Mesodermal cell (in vitro differentiated cells): ENCODE results near the gene GUCY1A2.

ENCODE experiments used
- H3K27ac ChIP-seq: 2 replicates; pipeline ENCODE4 v1.7.0; 2013; ENCODE audit warnings: mild to moderate bottlenecking, low read depth, low read length, moderate library complexity; ENCODE audit not compliant: severe bottlenecking
- H3K36me3 ChIP-seq: 2 replicates; pipeline ENCODE4 v1.7.1; 2013; ENCODE audit warnings: mild to moderate bottlenecking, low read length, moderate library complexity; ENCODE audit not compliant: control insufficient read depth, insufficient read depth
- H3K4me1 ChIP-seq: one replicate; pipeline ENCODE4 v1.7.1; 2013; ENCODE audit warnings: mild to moderate bottlenecking, low read length; ENCODE audit not compliant: insufficient read depth, control insufficient read depth, poor library complexity, severe bottlenecking
- H3K4me3 ChIP-seq: 2 replicates; pipeline ENCODE4 v1.7.0; 2013; ENCODE audit warnings: low read length, control low read depth, mild to moderate bottlenecking; ENCODE audit not compliant: insufficient read depth, poor library complexity, severe bottlenecking; ENCODE audit errors: extremely low read depth
- H3K9me3 ChIP-seq: 2 replicates; pipeline ENCODE4 v1.7.1; 2013; ENCODE audit warnings: mild to moderate bottlenecking, low read length, moderate library complexity; ENCODE audit not compliant: control insufficient read depth
- WGBS, 2 experiments: methylation state at CpG; one replicate each; pipeline ENCODE4 v1.1.5; 2013; ENCODE audit warnings: missing lambda C conversion rate in 2 of 2; ENCODE audit not compliant: insufficient coverage in 2 of 2; 5-methylcytosine and 5-hydroxymethylcytosine counted together

GUCY1A2 gene

GRCh38 chr11:106879832-106880546 is 138.3 kb downstream of the GUCY1A2 start:
- Histone ChIP-seq H3K27ac (no peak overlapping the region), H3K4me1 (no peaks in the 10 kb centered on the region), H3K4me3 (no peak overlapping the region), H3K9me3 (no peaks in the 10 kb centered on the region), H3K36me3 (no peaks in the 10 kb centered on the region)
- WGBS, 2 experiments: 81 to 87% methylated on average over 5 to 6 of the region's 7 CpGs

GRCh38 chr11:106879029-106879428 is 139.2 kb downstream of the GUCY1A2 start:
- WGBS, 2 experiments: 94% methylated on average over 3 of the region's 3 CpGs; no CpG with 5 or more reads in 1 of the 2 experiments
- Histone ChIP-seq H3K4me1 (no peaks in the 10 kb centered on the region), H3K27ac (no peak overlapping the region)

DNA sequence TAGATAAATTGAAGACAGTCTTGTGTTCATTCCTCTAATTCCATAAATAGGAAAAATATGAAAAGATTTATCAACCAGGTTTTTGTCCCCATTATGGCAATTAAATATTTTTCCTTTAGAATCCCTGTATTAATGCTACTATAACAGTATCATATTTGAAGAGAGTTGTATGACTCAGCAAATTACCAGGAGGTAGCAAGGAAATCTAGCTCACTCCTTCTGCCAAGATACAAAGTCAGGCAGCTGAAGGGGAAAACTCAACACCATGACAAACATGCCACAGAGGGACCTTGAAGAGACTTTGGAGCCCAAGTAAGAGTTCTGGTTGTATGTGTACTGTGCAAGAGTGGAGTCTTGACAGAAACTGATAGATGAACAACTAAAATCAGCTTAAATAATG is 143.3 kb downstream of the GUCY1A2 start:
- H3K36me3 ChIP-seq: no peaks in the 10 kb centered on the region
- H3K27ac ChIP-seq: no peak overlapping the region
- H3K4me1 ChIP-seq: no peaks in the 10 kb centered on the region
- H3K9me3 ChIP-seq: no peaks in the 10 kb centered on the region
- H3K4me3 ChIP-seq: no peak overlapping the region

More at GRCh38 chr11:106879029-106879428, 139.2 kb downstream of the GUCY1A2 start:
- no peak overlapping the region for H3K4me3 ChIP-seq
- H3K9me3 ChIP-seq: no peaks in the 10 kb centered on the region
- H3K36me3 ChIP-seq: no peaks in the 10 kb centered on the region

DNA sequence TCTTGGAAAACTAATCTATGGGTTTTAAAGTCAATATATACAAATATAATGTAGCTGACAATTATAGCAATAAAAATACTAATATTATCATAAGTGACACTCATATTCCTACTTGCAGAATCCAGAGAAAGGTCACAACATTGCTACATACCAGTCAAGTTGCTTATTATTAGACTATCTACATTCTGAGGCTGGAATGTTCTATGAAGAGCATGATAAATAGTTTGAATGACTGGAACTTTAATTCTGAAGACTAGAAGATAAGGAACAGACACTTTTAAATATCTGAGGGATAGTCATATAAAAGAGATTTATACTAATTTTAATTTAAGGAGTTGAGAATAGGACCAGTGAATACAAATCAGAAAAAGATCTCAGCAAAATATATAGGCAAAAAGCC is 146.0 kb downstream of the GUCY1A2 start:
- Histone ChIP-seq H3K9me3 (no peaks in the 10 kb centered on the region), H3K4me1 (no peaks in the 10 kb centered on the region), H3K4me3 (no peak overlapping the region), H3K36me3 (no peaks in the 10 kb centered on the region), H3K27ac (no peak overlapping the region)

DNA sequence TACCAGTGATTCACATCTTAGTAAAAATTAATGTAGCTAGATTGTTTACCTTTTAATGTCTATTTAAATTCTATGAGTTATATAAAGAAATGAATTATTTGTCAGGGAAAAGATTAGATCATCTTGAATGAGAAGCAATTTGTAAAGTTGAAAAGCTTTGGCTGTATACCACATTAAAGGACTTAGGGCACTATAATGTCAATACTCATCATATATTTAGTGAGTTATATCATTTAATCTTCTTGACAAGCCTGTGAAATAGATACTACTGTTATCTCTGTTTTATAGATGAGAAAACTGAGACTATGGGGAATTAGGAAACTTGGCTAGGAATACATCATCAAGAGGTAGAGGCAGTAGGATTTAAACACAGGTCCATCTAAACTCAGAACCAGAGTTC is 160.1 kb downstream of the GUCY1A2 start:
- Histone ChIP-seq H3K36me3 (no peaks in the 10 kb centered on the region), H3K9me3 (no peaks in the 10 kb centered on the region), H3K4me1 (no peaks in the 10 kb centered on the region), H3K4me3 (no peak overlapping the region), H3K27ac (no peak overlapping the region)

GRCh38 chr11:106856566-106856965 is 161.7 kb downstream of the GUCY1A2 start:
- Histone ChIP-seq H3K9me3 (peaks cover 3% of the 10 kb centered on the region), H3K27ac (no peak overlapping the region), H3K4me3 (no peak overlapping the region), H3K36me3 (no peaks in the 10 kb centered on the region), H3K4me1 (no peaks in the 10 kb centered on the region)
- 82 to 93% methylated on average over 2 to 3 of the region's 3 CpGs for WGBS, 2 experiments

DNA sequence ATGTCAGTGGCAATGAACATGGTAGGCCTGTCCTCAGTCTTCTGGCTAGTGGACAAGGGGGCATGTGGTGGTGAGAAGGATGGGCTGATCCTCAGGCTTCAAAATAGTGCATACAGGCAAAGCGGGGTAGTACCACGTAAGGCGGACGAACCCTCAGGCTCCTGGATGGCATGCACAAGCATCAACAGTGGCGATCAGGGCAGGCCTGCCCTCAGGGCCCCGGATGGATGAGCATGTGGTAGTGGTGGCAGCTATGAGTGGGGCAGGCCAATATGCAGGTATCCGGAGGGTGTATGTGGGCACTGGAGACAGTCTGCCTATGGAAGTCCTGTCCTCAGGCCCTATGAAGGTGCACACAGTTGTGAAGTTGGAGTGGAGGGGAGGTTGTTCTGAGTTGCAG is 163.8 kb downstream of the GUCY1A2 start:
- no peaks in the 10 kb centered on the region for H3K4me1 ChIP-seq
- peaks cover 3% of the 10 kb centered on the region for H3K9me3 ChIP-seq
- H3K27ac ChIP-seq: no peak overlapping the region
- 94% methylated on average over 7 of the region's 7 CpGs for WGBS, 2 experiments
- H3K36me3 ChIP-seq: no peaks in the 10 kb centered on the region
- H3K4me3 ChIP-seq: no peak overlapping the region

DNA sequence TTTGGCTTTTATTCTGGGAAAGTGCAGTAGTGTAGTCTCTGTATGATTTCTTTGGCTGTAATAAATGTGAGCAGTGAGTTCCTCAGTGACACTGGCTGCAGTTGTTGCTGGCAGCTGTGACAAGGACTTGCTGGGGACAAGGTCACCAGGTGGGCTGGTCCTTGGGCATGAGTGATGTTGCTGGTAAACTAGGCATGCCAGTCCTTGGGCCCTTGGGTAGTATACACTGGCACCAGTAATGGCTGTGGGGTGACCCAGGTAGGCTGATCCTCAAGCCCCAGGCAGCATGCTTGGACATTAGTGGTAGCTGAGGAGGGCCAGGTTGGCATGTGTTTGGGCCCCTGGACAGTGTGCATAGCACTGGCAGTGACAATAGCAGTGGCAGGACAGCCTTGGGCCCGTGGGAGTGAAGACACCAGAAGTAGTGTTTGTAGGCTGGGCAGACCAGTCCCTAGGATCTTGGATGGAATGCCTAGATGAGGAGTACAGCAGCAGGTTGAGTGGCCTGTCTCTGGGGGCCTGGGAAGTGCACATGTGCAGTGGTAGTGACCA is 164.3 kb downstream of the GUCY1A2 start:
- Histone ChIP-seq H3K4me1 (no peaks in the 10 kb centered on the region), H3K9me3 (peaks cover 3% of the 10 kb centered on the region), H3K27ac (no peak overlapping the region), H3K4me3 (no peak overlapping the region), H3K36me3 (no peaks in the 10 kb centered on the region)
- 86 to 100% methylated on average over 1 of the region's 1 CpG for WGBS, 2 experiments

- H3K27ac ChIP-seq: no peak overlapping the region
- H3K4me1 ChIP-seq: no peaks in the 10 kb centered on the region
Measured at GRCh38 chr11:106852779-106853178, 165.5 kb downstream of the GUCY1A2 start.

DNA sequence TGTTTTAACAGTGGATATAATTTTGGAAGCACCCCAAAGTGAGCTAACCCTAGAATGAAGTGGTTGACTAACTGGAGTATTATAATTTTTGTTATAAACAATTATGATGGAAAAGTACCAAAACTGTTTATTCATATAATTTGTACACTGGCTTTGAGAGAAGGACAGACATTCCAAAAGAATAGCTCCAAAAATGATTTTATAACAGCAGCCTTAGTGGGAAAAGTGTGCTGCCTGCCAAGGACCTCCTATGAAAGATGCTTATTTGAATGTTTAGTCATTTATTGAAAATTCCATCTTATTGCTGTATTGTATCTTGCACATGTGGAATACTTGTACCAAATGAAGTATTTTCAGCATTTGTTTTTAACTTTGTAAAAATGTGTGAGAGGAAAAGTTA is 169.8 kb downstream of the GUCY1A2 start:
- Histone ChIP-seq H3K4me3 (no peak overlapping the region), H3K27ac (no peak overlapping the region), H3K36me3 (no peaks in the 10 kb centered on the region), H3K4me1 (no peaks in the 10 kb centered on the region), H3K9me3 (peaks cover 3% of the 10 kb centered on the region)

More at GRCh38 chr11:106852779-106853178, 165.5 kb downstream of the GUCY1A2 start:
- no peak overlapping the region for H3K4me3 ChIP-seq
- no peaks in the 10 kb centered on the region for H3K36me3 ChIP-seq
- H3K9me3 ChIP-seq: peaks cover 3% of the 10 kb centered on the region

DNA sequence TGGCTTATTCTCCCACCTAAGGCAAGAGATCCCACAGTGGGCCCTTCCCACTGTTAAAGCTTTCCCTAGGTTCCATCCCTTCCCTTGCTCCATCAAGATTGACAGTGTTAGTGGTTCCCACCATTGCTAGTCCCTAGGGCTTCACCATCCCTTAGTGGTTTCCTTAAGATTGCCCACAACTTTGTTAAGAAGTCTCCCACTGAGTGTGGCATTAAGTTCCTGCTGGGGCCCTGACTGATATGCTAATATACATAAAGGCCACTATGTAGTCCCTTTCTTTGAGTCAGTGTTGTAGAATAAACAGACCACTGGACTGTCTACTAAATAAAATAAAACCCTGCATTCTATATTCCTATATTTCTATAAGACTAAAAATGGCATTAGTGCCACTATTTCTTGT is 176.1 kb downstream of the GUCY1A2 start:
- Histone ChIP-seq H3K4me1 (no peaks in the 10 kb centered on the region), H3K9me3 (no peaks in the 10 kb centered on the region), H3K27ac (no peak overlapping the region), H3K36me3 (no peaks in the 10 kb centered on the region), H3K4me3 (no peak overlapping the region)
